ENCODE measurements around the gene LRRC17. TPM values are rescaled to one million over a fixed set of nuclear protein-coding genes. Genes with fewer than 3 reads are reported as not detected.

Gene LRRC17
- total and polyA plus RNA-seq, 9 of the 15 experiments (the other 6 are each of a cell fraction or from before 2014, with no cell fraction given), result 0.03 to 0.18 (median 0.12) TPM; not detected in 5

GRCh38 chr7:102991540-102992214 is 78.9 kb downstream of the LRRC17 start (continued):
- TF ChIP-seq SMAD4 (CRISPR knock-in tag; conservative IDR thresholded peaks at IDR 0.05) (peak; percentile 24; the same call in 1 of the 2 replicates), ZNF512 (tag; IDR thresholded peaks at IDR 0.05) (no peak), FOXA1 (IDR thresholded peaks at IDR 0.05; ENCODE audit: borderline replicate concordance) (no peak), ZMIZ1 (IDR thresholded peaks at IDR 0.05; ENCODE audit: low read depth in 2 of 2, low read length in 2 of 2) (no peak; a peak in 1 of 4 replicates), NFE2 (IDR thresholded peaks at IDR 0.05; ENCODE audit: low read depth) (peak; percentile 95), PRDM10 (IDR thresholded peaks at IDR 0.05; ENCODE audit: partially characterized antibody) (peak; percentile 2), RBM25 (IDR thresholded peaks at IDR 0.05; ENCODE audit: low read depth, low read length, severe bottlenecking) (no peak), NCOA1 (IDR thresholded peaks at IDR 0.05; ENCODE audit: low read depth) (peak; percentile 65; the same call in 1 of the 2 replicates), CTBP1 (IDR thresholded peaks at IDR 0.05; ENCODE audit: borderline replicate concordance) (no peak; the same call in 1 of the 2 replicates), SMARCA4 (IDR thresholded peaks at IDR 0.05) (peak; percentile 98), HNRNPUL1 (IDR thresholded peaks at IDR 0.05; ENCODE audit: low read length) (0 out of 2 replicates have a peak, but pooled peaks have one; percentile 40), GMEB1 (CRISPR knock-in tag; IDR thresholded peaks at IDR 0.05) (0 out of 2 replicates have a peak, but pooled peaks have one; percentile 28), ETS2 (tag; IDR thresholded peaks at IDR 0.05; ENCODE audit: borderline replicate concordance, poor library complexity, severe bottlenecking) (no peak), RFX1 (IDR thresholded peaks at IDR 0.05) (no peak), RFX7 (CRISPR knock-in tag; IDR thresholded peaks at IDR 0.05) (no peak), DLX4 (CRISPR knock-in tag; IDR thresholded peaks at IDR 0.05) (no peak), C11orf30 (IDR thresholded peaks at IDR 0.05; ENCODE audit: low read depth) (peak; percentile 92), POLR2A (conservative IDR thresholded peaks at IDR 0.05) (peak; percentile 70)
